ENCODE data around the gene L2HGDH. TPM values are rescaled to one million over a fixed set of nuclear protein-coding genes. Genes with fewer than 3 reads are reported as not detected.

The L2HGDH gene
- total RNA-seq, 4 donors from 2014 or later, result 0.80 to 73.3 (median 8.3) TPM

GRCh38 chr14:50230701-50231474, 81.1 kb downstream of the L2HGDH start:
- H3K36me3 ChIP-seq, result no peaks in the 10 kb centered on the region
- DNase-seq, result peak; percentile 58
- H3K9me3 ChIP-seq, result no peaks in the 10 kb centered on the region
- TF ChIP-seq POLR2A (IDR thresholded peaks at IDR 0.05) (peak; percentile 18), CTCF (IDR thresholded peaks at IDR 0.05) (no peak), EP300 (IDR thresholded peaks at IDR 0.05; ENCODE audit: low read depth) (no peak), POLR2AphosphoS5 (IDR thresholded peaks at IDR 0.05) (peak in 1 of 3 donors; percentile 38)
- peak overlapping the region; percentile 94 to 100 (median 100) for H3K27ac ChIP-seq
- intact Hi-C loops (cut with DNase I; ENCODE audit: low total_unique reads), result no loop called here
- in situ Hi-C loops (cut with MboI; ENCODE audit: low pct_ligation_motif_present in 1 of 4, low pct_unique_long_range_greater_than_20kb in 1 of 4, low sequenced_read_pairs in 3 of 4), result no loop called here
- H3K27me3 ChIP-seq, result no peaks in the 10 kb centered on the region
- WGBS, 2 donors (ENCODE audit: low coverage in 1 of 2), result 0% methylated on average over 11 to 28 of the region's 64 CpGs
- peaks cover 21 to 50% (median 25%) of the 10 kb centered on the region in 4 donors for H3K4me1 ChIP-seq
- H3K4me3 ChIP-seq, result peak overlapping the region; percentile 72 to 97 (median 84)

- Histone ChIP-seq H3K36me3 (no peaks in the 10 kb centered on the region), H3K4me3 (peak overlapping the region; percentile 72 to 97 (median 84))
Observed at GRCh38 chr14:50230401-50230700, 81.7 kb downstream of the L2HGDH start.

GRCh38 chr14:50229681-50230080, 82.3 kb downstream of the L2HGDH start:
- WGBS, 2 donors (ENCODE audit: low coverage in 1 of 2), result 33 to 38% methylated on average over 2 of the region's 2 CpGs
- Histone ChIP-seq H3K36me3 (no peaks in the 10 kb centered on the region), H3K27ac (peak overlapping the region; percentile 94 to 100 (median 100)), H3K4me1 (peaks cover 28 to 60% (median 33%) of the 10 kb centered on the region in 4 donors), H3K27me3 (no peaks in the 10 kb centered on the region), H3K4me3 (peak overlapping the region in 3 of 4 donors; percentile 80 to 97 (median 88)), H3K9me3 (no peaks in the 10 kb centered on the region)
- no peak for TF ChIP-seq EP300 (IDR thresholded peaks at IDR 0.05; ENCODE audit: low read depth)
- TF ChIP-seq POLR2A (IDR thresholded peaks at IDR 0.05), result no peak
- TF ChIP-seq CTCF (IDR thresholded peaks at IDR 0.05), result no peak
- TF ChIP-seq POLR2AphosphoS5 (IDR thresholded peaks at IDR 0.05), result peak in 1 of 3 donors; percentile 23
- intact Hi-C loops (cut with DNase I; ENCODE audit: low total_unique reads), result no loop called here
- in situ Hi-C loops (cut with MboI; ENCODE audit: low pct_ligation_motif_present in 1 of 4, low pct_unique_long_range_greater_than_20kb in 1 of 4, low sequenced_read_pairs in 3 of 4), result no loop called here
- no peak for DNase-seq

More at GRCh38 chr14:50230401-50230700, 81.7 kb downstream of the L2HGDH start:
- Histone ChIP-seq H3K27me3 (no peaks in the 10 kb centered on the region), H3K9me3 (no peaks in the 10 kb centered on the region), H3K4me1 (peaks cover 26 to 55% (median 30%) of the 10 kb centered on the region in 4 donors), H3K27ac (peak overlapping the region; percentile 94 to 100 (median 100))
- intact Hi-C loops (cut with DNase I; ENCODE audit: low total_unique reads), result no loop called here
- DNase-seq, result no peak
- WGBS, 2 donors (ENCODE audit: low coverage in 1 of 2), result 0 to 1% methylated on average over 5 to 6 of the region's 6 CpGs
- in situ Hi-C loops (cut with MboI; ENCODE audit: low pct_ligation_motif_present in 1 of 4, low pct_unique_long_range_greater_than_20kb in 1 of 4, low sequenced_read_pairs in 3 of 4), result no loop called here
- no peak for TF ChIP-seq POLR2A (IDR thresholded peaks at IDR 0.05)
- no peak for TF ChIP-seq POLR2AphosphoS5 (IDR thresholded peaks at IDR 0.05)
- TF ChIP-seq CTCF (IDR thresholded peaks at IDR 0.05), result no peak
- TF ChIP-seq EP300 (IDR thresholded peaks at IDR 0.05; ENCODE audit: low read depth), result no peak

- Histone ChIP-seq H3K4me3 (no peak overlapping the region), H3K9me3 (no peaks in the 10 kb centered on the region), H3K27ac (peak overlapping the region in 1 of 4 donors; percentile 100), H3K36me3 (no peaks in the 10 kb centered on the region), H3K4me1 (peaks cover 28 to 60% (median 35%) of the 10 kb centered on the region in 4 donors), H3K27me3 (no peaks in the 10 kb centered on the region)
- no peak for DNase-seq
- intact Hi-C loops (cut with DNase I; ENCODE audit: low total_unique reads), result no loop called here
- in situ Hi-C loops (cut with MboI; ENCODE audit: low pct_ligation_motif_present in 1 of 4, low pct_unique_long_range_greater_than_20kb in 1 of 4, low sequenced_read_pairs in 3 of 4), result no loop called here
- 96 to 97% methylated on average over 2 of the region's 2 CpGs for WGBS, 2 donors (ENCODE audit: low coverage in 1 of 2)
- TF ChIP-seq CTCF (IDR thresholded peaks at IDR 0.05) (no peak), EP300 (IDR thresholded peaks at IDR 0.05; ENCODE audit: low read depth) (no peak), POLR2A (IDR thresholded peaks at IDR 0.05) (no peak), POLR2AphosphoS5 (IDR thresholded peaks at IDR 0.05) (no peak)
Observed at GRCh38 chr14:50228313-50228712, 83.7 kb downstream of the L2HGDH start.
